NCI-H146 treated with DMSO at 0.1 percent for 48 hours (cell line): ENCODE measurements around the gene SPATA31E1.
"Not testable (repeated sequence)": the region's sequence is repeated elsewhere in the genome, so short reads cannot be mapped to it uniquely, and the experiment has no call there.

Experiments
- DNase-seq: peaks from one replicate; lab custom pipeline; 2025; ENCODE audit not compliant: unreplicated experiment; lab: John Stamatoyannopoulos, UW

The SPATA31E1 gene

DNA sequence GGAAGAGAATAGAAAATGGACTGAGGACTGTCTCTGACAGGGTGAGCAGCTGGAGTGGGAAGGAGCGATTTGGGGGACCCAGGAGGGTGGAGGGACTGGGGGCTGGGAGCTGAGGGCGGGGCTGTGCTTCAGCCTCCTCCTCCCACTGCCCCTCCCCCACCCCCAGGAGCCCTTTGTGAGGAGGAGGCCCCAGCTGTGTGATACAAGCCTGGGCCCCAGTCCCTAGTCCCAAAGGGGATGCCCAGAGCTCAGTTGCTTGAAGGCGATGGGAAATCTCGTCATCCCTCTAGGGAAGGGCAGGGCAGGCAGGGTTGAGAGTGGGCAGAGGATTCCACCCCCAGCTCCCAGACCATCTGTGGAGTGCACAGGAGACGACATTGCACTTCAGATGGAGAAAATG, at the start of gene SPATA31E1:
SPATA31E1 (plus strand) TSS at position 251 of the 400 bp plus-strand sequence; CDS start at position 266, 15 bp downstream.
- no peak for DNase-seq

DNA sequence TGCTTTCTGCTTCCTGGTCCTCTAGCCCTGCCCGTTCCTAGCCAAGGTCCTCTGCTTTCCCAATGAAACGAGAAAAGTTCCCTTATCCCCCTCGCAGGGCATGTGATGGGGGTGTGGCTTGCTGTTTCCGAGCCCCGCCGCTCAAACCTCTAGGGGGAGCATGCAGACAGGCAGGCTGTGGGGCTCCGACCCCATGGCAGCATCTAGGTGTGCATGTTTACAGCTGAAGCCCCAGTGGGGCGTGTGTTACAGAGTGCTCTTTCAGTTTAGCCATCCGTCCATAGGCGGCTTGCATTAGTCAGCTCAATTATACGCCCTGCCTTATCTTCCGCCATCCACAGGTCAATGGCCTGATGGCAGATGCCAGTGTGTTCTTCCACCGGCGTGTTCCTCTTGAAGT, 48.3 kb upstream of the SPATA31E1 start:
- DNase-seq: no peak

DNA sequence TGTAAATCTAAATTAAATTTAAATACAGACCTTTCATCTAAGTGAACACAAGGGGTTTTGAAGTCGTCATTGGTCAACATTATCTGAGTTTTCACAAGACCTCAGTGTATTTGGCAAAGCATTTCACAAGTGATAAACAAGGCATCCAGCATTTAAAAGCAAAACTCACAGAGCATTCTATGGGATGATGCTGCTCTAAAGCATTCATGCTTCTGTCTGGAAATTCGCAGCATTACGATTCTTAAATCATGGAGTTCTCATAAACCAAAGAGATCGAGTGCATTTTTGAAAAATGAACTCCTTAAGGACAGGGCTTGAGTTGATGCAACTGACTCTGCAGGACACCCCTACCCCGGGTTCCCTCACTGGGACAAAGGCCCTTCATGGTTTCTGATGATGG, 46.1 kb upstream of the SPATA31E1 start:
- no peak for DNase-seq

DNA sequence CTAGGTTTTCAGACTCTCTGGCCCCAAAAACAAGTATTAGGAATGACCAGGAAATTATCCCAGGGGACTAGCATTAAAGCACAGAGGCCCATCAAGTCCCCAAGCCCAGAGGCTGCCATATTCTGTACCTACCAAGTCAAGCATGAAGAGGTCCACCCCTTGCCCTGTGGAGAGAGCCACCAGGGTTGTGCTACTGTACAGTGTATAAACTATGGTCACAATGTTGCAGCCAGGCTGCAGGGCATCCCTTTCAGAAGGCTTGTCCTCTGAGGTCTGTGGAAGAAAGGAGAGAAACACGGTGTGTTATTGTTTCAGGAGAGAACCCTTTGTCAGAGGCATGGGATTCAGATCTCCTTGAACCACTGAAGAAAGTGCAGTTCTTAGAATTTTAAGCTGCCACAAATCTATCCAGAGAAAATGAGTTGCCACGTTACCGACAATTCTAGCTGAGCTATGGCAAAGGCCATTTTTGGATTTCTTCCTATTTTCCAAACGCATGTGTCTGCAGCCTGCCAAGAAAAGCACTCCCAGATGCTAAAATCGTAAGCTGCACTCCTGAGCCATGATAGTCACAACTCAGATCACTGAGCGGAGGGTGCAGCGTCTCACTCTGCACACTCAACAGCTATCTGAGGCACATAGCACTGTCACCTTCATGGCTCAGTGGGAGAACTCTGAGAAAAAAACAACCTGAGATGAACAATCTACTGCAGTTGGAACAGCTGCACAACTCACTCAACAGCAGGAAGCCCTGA, 45.5 kb upstream of the SPATA31E1 start:
- DNase-seq: no peak

DNA sequence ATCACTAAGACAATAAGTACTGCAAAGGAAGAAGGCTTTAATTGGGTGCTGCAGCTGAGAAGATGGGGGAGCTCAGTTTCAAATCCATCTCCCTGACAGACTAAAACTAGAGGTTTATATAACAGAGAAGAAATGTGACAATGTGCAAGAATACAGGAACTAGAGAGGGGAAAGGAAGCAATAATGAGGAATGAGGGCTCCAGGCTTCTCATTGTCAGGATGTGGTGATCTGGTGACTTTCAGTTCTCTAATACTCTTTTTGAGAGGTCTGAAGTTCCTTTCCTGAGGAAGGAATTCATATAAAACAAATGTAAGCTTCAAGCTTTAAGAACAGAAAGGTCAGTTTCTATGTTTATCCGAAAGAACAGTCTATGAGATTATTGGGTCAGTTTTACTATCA, 42.5 kb upstream of the SPATA31E1 start:
- DNase-seq: no peak

DNA sequence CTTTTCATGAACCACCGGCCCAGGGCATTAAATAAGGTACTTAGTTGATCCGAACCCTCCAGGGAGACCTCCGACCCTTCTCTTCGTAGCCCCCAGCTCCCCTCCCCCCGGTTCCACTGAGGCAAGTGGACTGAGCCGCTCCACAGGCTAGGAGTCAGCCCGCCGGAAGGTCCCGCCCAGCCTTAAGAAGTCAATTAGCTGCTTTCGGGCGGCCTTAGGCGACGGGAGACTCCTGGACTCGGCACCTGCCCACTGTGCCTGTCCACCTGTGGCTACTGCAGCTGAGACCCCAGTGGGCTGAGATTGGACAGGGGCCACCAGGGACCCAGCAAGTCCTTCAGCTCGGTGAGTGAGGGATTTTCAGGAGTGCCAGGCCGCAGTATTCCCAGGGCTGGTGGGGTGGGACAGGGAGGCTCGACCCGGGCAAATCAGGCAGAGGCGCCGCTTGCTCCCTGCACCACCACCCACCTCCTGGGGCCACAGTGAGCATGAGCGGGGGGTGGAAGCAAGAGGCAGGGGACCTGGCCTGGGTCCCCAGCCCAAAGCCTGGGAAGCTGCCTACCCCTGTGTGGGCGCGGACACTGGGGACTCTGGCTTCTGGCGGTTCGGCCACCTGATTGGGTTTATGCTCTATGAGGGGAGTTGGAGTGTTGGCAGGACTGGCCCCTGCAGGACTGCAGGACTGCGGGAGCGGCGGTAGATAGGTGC, 39.6 kb upstream of the SPATA31E1 start:
- DNase-seq: no peak

DNA sequence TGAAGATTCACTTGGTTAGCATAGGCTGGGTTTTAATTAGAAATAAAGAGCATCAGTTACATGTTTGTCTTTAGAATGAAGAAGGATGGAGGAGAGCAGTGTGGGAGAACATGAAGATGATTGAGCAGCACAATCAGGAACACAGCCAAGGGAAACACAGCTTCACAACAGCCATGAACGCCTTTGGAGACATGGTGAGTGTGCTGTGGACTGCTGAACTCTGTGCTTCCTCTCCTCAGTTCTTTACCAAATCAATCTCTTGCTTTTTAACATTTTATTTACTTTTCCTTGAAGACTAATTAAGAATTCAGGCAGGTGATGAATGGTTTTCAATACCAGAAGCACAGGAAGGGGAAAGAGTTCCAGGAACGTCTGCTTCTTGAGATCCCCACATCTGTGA, 38.2 kb upstream of the SPATA31E1 start:
- DNase-seq: no peak

DNA sequence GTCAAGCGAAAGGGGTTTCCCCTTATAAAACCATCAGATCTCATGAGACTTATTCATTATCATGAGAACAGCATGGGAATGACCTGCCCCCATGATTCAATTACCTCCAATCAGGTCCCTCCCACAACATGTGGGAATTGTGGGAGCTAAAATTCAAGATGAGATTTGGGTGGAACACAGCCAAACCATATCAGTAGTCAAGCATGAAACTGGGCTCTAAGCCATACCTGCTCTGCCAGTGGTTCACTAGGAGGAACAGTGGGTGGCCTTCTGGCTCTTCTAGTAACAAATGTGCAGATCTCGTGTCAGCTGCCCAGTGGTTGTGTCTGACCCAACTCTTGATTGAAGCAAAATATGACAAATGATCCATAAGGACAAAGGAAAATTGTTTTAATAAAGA, 34.9 kb upstream of the SPATA31E1 start:
- not testable (repeated sequence) for DNase-seq

DNA sequence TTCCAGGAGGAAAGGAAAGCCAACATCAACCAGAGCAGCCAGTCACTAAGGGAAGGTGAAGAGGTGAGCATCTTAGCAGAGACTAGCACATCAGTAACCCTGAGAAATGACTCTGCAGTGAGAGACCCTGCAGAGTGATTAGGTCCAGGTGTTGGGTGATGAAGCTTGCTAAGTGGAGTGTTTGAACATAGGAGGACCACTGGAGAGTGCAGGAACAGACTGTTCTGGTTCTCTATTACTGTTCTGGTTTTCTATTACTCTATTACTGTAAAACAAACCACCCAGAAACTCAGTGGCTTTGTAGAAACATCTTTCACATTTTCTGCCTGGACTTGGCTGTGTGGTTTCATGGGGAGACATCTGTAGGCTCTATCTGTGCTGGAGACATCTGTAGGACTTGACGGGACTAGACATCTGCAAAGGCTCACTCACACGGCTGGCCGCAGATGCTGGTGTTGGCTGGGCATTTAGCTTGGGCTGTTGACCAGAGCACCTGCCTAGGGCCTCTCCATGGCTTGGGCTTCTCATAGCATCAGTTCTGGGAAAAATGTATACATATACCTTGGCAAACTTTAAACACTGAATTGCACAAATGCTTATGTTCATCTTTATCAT, 33.4 kb upstream of the SPATA31E1 start:
- DNase-seq: no peak

DNA sequence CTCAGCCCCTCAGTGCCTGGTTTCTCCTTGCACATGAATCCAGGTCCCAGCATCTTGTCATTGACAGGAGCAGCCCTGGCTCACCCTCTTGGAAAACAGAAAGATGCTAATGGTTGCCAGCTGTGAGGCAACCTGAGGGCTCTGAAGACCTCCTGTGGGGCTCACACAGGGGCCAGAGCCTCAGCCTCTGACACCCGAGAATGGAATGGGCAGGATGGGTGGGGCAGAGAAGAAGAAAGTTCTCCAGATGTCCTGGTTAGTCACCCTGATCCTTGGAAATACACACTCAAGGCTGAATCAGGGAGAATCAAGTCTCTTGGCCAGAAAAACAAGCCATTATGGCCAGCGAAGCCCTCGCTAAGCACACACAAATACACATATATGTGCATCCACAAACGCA, 32.3 kb upstream of the SPATA31E1 start:
- no peak for DNase-seq

DNA sequence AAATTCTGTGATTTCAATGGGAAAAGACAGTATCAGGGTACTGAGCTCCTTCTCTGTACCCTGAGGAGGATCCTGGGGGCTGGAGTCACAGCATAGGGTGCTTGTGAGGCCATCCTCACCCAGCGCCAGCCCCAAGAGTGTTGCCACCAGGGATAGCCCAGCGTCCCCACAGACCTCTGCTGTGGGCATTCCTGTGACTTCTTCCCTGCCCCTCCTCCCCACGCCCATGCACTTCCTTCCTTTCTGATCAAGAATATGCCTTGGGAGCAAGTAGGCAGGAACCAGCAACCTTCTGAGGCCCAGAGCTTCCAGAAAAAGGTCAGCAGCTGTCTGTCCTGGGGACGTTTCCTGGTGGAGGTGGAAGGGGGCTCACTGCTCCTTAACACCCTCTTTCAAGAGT, 31.5 kb upstream of the SPATA31E1 start:
- not testable (repeated sequence) for DNase-seq

DNA sequence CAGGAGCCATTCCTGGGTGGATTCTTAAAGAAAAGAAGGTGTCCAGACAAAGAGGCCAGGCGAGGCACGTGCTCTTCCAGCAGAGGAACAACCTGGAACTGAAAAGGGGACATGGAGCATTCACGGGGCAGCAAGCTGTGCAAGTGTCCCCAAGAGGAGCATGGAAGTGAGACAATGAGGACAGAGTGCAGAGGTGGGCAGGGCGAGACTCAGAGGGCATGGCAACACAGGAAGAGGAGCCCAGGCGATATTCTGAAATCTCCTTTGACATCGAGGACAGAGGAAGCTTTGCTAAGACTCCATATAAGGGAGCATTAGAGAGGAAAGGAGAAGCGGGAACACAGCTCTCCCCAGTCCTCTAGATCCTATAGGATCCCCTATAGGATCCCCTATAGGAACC, 29.4 kb upstream of the SPATA31E1 start:
- DNase-seq: no peak

DNA sequence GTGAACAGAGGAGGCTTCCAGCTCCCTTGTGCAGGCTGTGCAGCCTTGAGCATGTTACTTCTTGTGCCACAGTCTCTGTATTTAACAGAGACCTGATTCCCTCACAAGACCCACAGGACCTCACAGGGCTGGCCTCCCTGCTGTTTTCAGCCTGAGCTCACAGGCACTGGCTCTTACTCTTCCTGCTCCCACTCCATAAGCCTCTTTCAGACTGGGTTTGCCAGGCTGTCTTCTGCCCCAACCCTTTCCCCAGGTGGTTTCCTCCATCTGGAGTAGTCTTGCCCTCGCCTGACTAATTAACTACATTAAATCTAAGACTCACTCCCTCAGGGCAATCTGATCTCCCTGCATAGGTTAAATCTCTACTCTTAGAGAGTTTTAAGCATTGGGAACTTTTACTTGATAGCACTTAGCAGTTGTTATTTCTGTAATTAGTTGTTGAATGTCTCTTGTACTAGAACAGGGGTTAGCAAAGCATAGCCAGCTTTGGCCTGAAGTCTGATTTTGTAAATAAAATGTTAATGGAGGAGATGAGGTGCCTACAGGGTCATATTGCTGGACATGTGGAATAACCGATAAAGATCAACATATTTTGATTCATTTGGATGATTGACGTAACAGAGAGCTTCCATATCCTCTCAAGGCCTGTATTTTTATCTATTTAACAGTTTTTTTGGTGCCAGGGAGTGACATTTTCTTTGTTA, 28.6 kb upstream of the SPATA31E1 start:
- no peak for DNase-seq

DNA sequence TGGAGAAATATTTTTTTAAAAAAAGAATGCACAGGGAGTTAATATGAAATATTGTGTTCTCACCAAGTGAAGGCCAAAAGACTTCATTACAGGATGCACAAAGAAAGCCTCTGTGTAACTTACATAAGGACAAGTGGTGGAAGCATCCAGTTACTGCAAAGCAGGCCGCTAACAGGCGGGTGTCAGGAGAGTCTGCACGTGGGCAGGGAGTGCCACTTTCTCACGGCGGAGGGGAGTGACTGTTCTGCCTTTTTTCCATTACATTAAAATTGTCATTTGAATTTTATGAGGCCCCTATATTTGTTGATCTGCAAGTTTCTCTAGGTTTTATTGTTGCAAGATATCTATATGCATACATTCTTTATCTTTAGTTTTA, 28.1 kb upstream of the SPATA31E1 start:
- DNase-seq: no peak

DNA sequence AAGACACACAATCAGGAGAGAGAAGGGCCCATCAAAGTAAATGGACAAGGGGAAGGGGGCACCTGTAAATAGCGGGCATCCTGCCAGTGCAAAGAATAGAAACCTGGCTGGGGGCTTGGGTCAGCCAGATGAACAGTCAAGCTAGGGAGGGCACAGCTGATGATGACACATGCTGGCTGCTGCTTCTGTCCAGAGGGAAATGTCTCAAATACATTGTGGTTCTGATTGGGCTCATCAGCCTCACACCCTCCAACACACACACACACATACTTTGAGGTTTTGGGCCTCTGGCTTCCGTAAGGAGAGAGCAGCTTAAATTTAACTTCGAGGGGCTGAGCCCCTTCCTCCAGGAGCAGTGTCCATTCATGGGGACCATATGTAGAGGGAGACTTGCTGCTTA, 27.6 kb upstream of the SPATA31E1 start:
- no peak for DNase-seq

DNA sequence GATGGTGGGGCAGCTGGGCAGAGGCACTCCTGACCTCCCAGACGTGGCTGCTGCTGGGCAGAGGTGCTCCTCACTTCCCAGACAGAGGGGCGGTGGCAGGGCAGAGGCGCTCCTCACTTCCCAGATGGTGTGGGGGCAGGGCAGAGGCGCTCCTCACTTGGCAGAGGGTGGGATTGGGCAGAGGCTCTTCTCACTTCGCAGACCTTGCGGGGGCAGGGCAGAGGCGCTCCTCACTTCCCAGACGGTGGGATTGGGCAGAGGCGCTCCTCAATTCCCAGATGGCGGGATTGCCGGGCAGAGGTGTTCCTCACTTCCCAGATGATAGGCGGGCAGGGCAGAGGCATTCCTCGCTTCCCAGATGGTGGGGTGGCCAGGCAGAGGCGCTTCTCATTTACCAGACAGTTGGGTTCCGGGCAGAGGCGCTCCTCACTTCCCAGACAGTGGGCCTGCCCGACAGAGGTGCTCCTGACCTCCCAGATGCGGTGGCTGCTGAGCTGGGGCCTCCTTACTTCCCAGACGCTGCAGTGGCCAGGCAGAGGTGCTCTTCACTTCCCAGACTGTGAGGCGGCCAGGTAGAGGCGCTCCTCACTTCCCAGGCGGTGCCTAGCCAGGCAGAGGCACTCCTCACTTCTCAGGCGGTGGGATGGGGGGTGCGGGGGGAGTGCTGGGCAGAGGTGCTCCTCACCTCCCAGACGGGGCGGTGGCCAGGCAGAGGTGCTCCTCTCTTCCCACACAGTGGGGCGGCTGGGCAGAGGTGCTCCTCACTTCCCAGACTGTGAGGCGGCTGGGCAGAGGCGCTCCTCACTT, 25.3 kb upstream of the SPATA31E1 start:
- DNase-seq: no peak

DNA sequence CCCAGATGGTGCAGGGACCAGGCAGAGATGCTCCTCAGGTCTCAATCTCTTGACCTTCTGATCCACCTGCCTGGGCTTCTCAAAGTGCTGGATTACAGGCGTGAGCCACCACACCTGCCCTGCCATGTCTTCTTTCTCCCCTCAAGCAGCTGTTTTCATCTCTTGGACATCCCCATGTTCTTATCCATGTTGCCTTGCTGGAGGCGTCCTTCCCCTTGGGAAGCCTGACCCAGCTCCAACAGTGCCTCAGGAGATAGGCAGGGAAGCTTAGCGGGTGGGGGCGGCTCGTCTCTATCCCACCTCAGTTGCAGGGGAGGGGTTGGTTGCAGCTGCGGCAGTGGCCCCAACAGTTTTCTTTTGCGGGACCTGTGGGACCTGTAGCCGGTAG, 24.7 kb upstream of the SPATA31E1 start:
- DNase-seq: no peak

DNA sequence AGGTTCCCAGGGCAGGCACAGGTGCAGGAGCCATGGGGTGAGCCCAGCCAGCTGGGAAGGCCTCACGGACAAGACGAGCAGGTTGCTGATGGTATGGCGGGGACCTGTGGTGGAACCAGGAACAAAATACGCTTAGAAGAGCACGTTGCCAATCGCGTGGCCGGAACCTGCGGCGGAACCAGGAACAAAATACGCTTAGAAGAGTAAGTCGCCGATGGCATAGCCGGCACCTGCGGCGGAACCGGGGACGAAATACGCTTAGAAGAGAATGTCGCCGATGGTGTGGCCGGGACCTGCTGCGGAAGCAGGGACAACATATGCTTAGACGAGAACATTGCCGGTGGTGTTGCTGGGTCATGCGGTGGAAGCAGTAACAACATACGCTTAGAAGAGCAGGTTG, 23.5 kb upstream of the SPATA31E1 start:
- DNase-seq: no peak

DNA sequence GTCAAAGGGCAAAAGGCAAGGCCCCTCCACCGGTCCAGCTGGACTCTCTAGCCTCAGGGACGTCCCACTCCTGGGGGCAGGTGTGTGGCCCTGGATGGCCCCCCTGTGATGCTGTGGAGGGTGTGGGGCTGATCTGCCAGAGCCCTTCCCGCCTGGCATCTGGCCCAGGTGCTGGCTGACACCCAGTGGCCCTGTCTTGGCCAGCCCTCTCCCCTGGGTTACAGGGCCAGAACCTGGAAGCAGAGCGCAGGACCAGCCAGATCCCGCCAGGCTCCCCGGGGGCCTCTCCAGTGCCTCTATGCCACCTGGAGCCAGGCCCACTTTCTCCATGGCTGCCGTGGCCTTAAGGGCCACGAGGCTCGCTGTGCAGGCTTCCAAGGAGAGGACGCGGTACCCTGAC, 22.9 kb upstream of the SPATA31E1 start:
- no peak for DNase-seq

DNA sequence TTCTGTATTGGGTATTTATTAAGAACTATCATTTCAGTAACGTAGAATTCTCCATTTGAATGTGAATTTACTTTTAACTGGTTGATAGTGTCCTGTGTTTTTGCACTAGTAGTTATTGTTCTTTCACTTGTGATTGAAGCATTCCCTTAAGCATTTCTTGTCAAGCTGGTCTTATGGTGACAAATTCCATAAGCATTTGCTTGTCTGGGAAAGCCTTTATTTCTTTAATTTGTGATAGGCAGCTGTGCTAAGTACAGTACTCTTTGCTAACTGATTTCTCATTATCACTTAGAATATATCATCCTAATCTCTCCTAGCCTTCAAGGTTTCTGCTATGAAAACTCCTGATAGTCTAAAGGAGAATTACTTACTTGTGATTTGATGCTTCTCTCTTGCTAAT, 21.3 kb upstream of the SPATA31E1 start:
- no peak for DNase-seq
